Activated T-helper 1 cell treated with anti-CD3 and anti-CD28 coated beads, Interleukin-12 subunit alpha, Interleukin-12 subunit beta, Interleukin-2, Interleukin-4 antibody, amounts not matched to agents 30 ng/mL and 10 ng/mL and 1 ng/mL, durations not matched to agents 14 hours and 24 hours and 36 hours (primary cell): Measurements from ENCODE around the gene SLC6A18. TPM values are rescaled to one million over a fixed set of nuclear protein-coding genes. Genes with fewer than 3 reads are reported as not detected.

Experiments
- DNase-seq: peaks from one replicate; pipeline ENCODE4 v3.0.0; 2021; ENCODE audit warnings: low spot score
- H3K27ac Mint-ChIP-seq: one replicate; pipeline ENCODE4 v1.8.0; 2021; ENCODE audit warnings: mild to moderate bottlenecking, mixed read lengths
- H3K27me3 Mint-ChIP-seq: one replicate; pipeline ENCODE4 v1.8.0; 2022; ENCODE audit warnings: mild to moderate bottlenecking, moderate library complexity, mixed read lengths; ENCODE audit not compliant: insufficient read depth
- H3K36me3 Mint-ChIP-seq: one replicate; pipeline ENCODE4 v1.8.0; 2021; ENCODE audit warnings: low read depth, mixed read lengths
- H3K4me1 Mint-ChIP-seq: one replicate; pipeline ENCODE4 v1.8.0; 2021; ENCODE audit warnings: low read depth, mixed read lengths
- H3K4me3 Mint-ChIP-seq: one replicate; pipeline ENCODE4 v1.8.0; 2021; ENCODE audit warnings: mild to moderate bottlenecking, moderate library complexity, mixed read lengths
- H3K9me3 Mint-ChIP-seq: one replicate; pipeline ENCODE4 v1.8.0; 2021; ENCODE audit warnings: mixed read lengths
- intact Hi-C: fragments of 100-400 bp; cut with micrococcal nuclease; formaldehyde crosslinking; loops from one replicate; pipeline ENCODE4 v1.15.1; 2024
- total RNA-seq: library from RNA; stranded (reverse); gene quantifications from 2 replicates; pipeline ENCODE4 v1.2.3, GENCODE V29; 2022

The SLC6A18 gene
- total RNA-seq, 1 donor from 2014 or later = not detected

DNA sequence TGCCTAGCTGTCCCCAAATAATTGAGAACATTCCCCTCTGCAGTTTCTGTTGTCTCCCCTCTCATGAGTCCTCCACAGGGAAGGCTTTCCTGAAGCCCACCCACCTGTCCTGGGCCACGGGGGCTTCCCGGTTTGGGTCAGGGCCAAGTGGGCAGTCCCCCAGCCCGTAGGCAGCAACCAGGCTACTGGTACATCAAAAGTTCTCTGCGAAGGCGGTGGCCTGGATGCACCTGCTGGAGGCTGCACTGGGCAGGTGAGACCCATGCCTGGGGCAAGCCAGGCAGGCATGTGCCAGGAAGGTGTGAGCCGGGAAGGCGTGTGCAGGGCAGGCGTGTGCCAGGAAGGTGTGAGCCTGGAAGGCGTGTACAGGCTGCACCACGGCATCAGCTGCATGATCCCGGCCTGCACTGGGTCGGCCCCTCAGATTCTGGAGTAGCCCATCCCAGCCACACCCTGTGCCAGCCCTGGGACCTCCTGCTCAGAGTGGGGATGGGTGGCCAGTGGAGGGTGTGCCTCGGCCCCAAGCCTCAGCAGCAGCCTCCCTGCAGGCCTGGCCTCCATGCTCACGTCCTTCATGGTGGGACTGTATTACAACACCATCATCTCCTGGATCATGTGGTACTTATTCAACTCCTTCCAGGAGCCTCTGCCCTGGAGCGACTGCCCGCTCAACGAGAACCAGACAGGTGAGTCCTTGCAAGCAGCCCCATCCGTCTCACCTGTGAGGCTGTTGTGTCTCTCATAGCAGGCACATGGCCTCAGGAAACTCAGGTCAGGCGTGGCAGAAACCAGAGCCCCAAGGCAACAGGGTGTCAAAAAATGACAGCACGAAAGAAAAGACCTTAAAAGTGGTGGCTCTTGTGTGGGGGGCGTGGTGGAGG, 15.0 kb upstream of the SLC6A18 start:
- no peaks in the 10 kb centered on the region for H3K36me3 Mint-ChIP-seq
- no peaks in the 10 kb centered on the region for H3K4me1 Mint-ChIP-seq
- peaks cover 3% of the 10 kb centered on the region for H3K27me3 Mint-ChIP-seq
- H3K4me3 Mint-ChIP-seq = no peak overlapping the region
- no peaks in the 10 kb centered on the region for H3K9me3 Mint-ChIP-seq
- no peak overlapping the region for H3K27ac Mint-ChIP-seq
- intact Hi-C loops = no loop called here
- no peak for DNase-seq

DNA sequence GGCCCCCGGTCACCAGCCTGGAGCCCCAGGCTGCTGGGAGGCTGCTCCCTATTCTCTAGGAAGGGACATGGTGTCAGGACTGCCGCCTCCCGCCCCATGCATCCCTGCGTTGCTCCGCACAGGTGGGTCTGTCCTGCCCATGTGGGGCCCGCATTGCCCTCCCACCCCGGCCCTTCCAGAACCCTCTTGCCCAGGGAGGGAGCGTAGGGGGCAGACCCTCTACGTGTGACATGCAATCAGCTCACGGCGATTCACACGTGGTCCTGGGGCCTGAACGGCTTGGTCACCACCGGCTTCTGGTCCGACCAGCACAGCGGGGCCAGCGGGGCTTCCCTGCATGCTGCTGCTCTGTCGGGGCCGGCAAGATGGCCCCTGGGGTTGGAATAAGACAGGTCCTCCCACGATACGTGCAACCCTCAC, 14.3 kb upstream of the SLC6A18 start:
- Mint-ChIP-seq H3K4me1 (no peaks in the 10 kb centered on the region), H3K27me3 (peaks cover 3% of the 10 kb centered on the region), H3K27ac (no peak overlapping the region), H3K36me3 (no peaks in the 10 kb centered on the region), H3K4me3 (no peak overlapping the region), H3K9me3 (no peaks in the 10 kb centered on the region)
- no peak for DNase-seq
- intact Hi-C loops = no loop called here

- Mint-ChIP-seq H3K4me1 (no peaks in the 10 kb centered on the region), H3K27me3 (no peaks in the 10 kb centered on the region), H3K36me3 (no peaks in the 10 kb centered on the region), H3K9me3 (no peaks in the 10 kb centered on the region), H3K27ac (no peak overlapping the region), H3K4me3 (no peak overlapping the region)
- DNase-seq = no peak
- intact Hi-C loops = no loop called here
Observed at GRCh38 chr5:1211701-1212100, 13.5 kb upstream of the SLC6A18 start.

GRCh38 chr5:1212271-1212670, 12.9 kb upstream of the SLC6A18 start:
- Mint-ChIP-seq H3K4me3 (no peak overlapping the region), H3K36me3 (no peaks in the 10 kb centered on the region), H3K27me3 (no peaks in the 10 kb centered on the region), H3K27ac (no peak overlapping the region), H3K9me3 (no peaks in the 10 kb centered on the region), H3K4me1 (no peaks in the 10 kb centered on the region)
- intact Hi-C loops = no loop called here
- DNase-seq = no peak

- Mint-ChIP-seq H3K27ac (no peak overlapping the region), H3K9me3 (no peaks in the 10 kb centered on the region), H3K4me3 (no peak overlapping the region), H3K27me3 (no peaks in the 10 kb centered on the region), H3K36me3 (no peaks in the 10 kb centered on the region), H3K4me1 (no peaks in the 10 kb centered on the region)
- DNase-seq = no peak
- intact Hi-C loops = no loop called here
Observed at GRCh38 chr5:1212881-1213280, 12.3 kb upstream of the SLC6A18 start.

- no peak overlapping the region for H3K4me3 Mint-ChIP-seq
- H3K4me1 Mint-ChIP-seq = no peaks in the 10 kb centered on the region
- DNase-seq = no peak
- no peaks in the 10 kb centered on the region for H3K9me3 Mint-ChIP-seq
- H3K27ac Mint-ChIP-seq = no peak overlapping the region
- H3K36me3 Mint-ChIP-seq = no peaks in the 10 kb centered on the region
- intact Hi-C loops = no loop called here
- H3K27me3 Mint-ChIP-seq = no peaks in the 10 kb centered on the region
Observed at GRCh38 chr5:1213508-1214162, 11.5 kb upstream of the SLC6A18 start.

DNA sequence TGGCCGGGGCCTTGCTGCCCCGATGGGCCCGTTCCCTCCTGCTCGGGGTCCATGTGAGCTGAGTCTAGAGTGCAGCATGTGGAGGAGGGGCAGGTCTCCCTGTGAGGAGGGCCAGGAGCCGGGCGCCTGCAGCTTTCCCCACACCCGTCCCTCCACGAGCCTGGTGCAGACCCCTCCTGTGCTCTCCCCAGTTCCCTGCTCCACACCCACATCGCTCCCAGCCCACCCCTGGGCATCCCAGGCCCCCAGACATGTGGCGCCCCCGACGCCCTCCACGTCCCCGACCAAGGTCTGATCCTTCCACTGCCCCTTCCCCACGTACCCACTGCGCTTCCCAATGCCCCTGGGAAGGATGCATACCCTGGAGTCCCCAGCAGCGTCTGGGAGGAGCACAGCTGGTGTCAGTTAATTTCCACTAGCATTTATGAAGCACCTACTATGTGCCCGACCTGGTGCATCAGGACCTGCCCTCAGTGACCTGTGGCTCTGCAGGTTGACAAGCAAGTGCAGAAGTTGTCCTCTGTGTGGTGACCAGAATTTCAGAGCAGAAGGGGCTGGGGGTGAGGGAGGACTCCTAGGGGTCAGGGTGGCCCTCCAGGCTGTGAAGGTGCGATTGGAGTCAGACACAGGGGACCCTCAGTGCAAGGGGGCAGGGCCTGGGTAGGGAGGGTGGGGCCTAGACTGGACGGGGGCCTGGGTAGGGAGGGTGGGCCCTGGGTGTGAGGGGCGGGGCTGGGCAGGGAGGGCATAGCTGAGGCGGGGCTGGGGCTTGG, 10.8 kb upstream of the SLC6A18 start:
- Mint-ChIP-seq H3K27ac (no peak overlapping the region), H3K4me1 (no peaks in the 10 kb centered on the region), H3K36me3 (no peaks in the 10 kb centered on the region), H3K27me3 (no peaks in the 10 kb centered on the region), H3K9me3 (no peaks in the 10 kb centered on the region), H3K4me3 (no peak overlapping the region)
- DNase-seq = no peak
- intact Hi-C loops = no loop called here

- Mint-ChIP-seq H3K4me3 (no peak overlapping the region), H3K36me3 (no peaks in the 10 kb centered on the region), H3K27me3 (no peaks in the 10 kb centered on the region), H3K27ac (no peak overlapping the region), H3K4me1 (no peaks in the 10 kb centered on the region), H3K9me3 (no peaks in the 10 kb centered on the region)
- DNase-seq = no peak
- intact Hi-C loops = no loop called here
Observed at GRCh38 chr5:1214936-1215220, 10.3 kb upstream of the SLC6A18 start.

DNA sequence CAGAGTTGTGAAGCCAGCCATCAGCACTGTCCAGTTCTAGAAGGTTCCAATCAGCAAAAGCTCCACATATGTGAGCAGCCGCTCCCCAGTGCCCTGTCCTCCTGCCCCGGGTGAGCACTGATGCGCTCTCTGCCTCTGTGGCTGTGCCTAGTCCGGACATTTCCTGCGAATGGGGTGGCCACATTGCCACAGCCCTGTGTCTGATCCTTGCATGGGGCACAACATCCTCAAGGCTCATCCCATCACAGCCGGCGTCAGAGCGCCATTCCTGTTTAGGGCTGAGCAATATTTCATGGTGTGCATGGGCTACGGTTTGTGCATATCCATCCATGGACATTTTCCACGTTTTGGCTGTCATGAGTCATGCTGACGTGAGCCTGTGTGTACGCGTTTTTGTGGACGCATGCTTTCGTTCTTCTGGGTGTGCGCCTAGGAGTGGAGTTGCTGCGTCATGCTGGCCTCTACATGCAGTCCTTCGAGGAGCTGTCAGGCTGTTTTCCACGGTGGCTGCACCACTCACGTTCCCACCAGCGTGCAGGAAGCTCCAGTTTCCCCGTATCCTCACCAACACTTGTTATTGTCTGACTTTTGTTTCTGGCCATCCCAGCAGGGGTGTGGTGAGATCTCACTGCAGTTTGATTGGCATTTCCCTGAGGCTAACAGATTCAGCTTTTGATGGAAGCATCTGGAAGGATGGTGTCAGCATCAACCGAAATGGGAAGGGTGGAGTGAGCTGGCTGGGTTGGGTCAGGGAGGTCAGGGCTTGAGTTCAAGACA, 9.7 kb upstream of the SLC6A18 start:
- H3K4me1 Mint-ChIP-seq = no peaks in the 10 kb centered on the region
- H3K4me3 Mint-ChIP-seq = no peak overlapping the region
- intact Hi-C loops = no loop called here
- H3K36me3 Mint-ChIP-seq = no peaks in the 10 kb centered on the region
- H3K27me3 Mint-ChIP-seq = no peaks in the 10 kb centered on the region
- no peak overlapping the region for H3K27ac Mint-ChIP-seq
- no peak for DNase-seq
- no peaks in the 10 kb centered on the region for H3K9me3 Mint-ChIP-seq

GRCh38 chr5:1216211-1216917, 8.8 kb upstream of the SLC6A18 start:
- Mint-ChIP-seq H3K27ac (no peak overlapping the region), H3K9me3 (no peaks in the 10 kb centered on the region)

DNA sequence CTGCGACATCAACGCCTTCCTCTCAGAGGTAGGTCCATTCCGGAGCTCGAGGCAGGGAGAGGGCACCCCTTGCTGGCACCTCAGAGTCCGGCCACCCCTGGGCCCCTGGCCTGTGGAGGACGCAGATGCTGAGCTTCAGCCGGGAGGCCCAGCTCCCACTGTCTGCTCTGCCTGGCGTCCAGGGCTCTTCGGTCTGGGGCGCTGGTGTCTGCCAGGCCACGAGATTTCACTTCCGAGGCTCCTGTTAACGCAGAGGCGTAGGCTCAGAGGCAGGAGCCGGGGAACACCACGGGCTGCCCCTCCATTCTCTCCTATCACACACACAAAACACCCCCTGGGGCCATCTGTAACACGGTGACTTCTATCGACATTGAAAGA, 8.3 kb upstream of the SLC6A18 start:
- no peaks in the 10 kb centered on the region for H3K9me3 Mint-ChIP-seq
- intact Hi-C loops = no loop called here
- no peak overlapping the region for H3K4me3 Mint-ChIP-seq
- no peaks in the 10 kb centered on the region for H3K36me3 Mint-ChIP-seq
- no peaks in the 10 kb centered on the region for H3K27me3 Mint-ChIP-seq
- DNase-seq = no peak
- no peaks in the 10 kb centered on the region for H3K4me1 Mint-ChIP-seq
- no peak overlapping the region for H3K27ac Mint-ChIP-seq

More at GRCh38 chr5:1216211-1216917, 8.8 kb upstream of the SLC6A18 start:
- Mint-ChIP-seq H3K4me1 (no peaks in the 10 kb centered on the region), H3K27me3 (no peaks in the 10 kb centered on the region), H3K4me3 (no peak overlapping the region), H3K36me3 (no peaks in the 10 kb centered on the region)
- no peak for DNase-seq
- intact Hi-C loops = no loop called here

- Mint-ChIP-seq H3K36me3 (no peaks in the 10 kb centered on the region), H3K4me3 (no peak overlapping the region), H3K27me3 (no peaks in the 10 kb centered on the region), H3K9me3 (no peaks in the 10 kb centered on the region), H3K27ac (no peak overlapping the region), H3K4me1 (no peaks in the 10 kb centered on the region)
- intact Hi-C loops = no loop called here
- no peak for DNase-seq
Observed at GRCh38 chr5:1217596-1218206, 7.5 kb upstream of the SLC6A18 start.
